SK-N-MC (cell line): ENCODE data around the gene UPF3B.

Experiments
- EZH2 ChIP-seq: fragments of 200-600 bp; sonication (generic); IDR thresholded peaks from one replicate; pipeline ENCODE4 v1.6.1; 2017; ENCODE audit warnings: antibody characterized with exemption
- POLR2AphosphoS5 ChIP-seq: IDR thresholded peaks from 2 replicates; pipeline ENCODE4 v1.6.1; 2012; ENCODE audit warnings: mild to moderate bottlenecking, low read depth, low read length, borderline replicate concordance

GRCh38 chrX:119871599-119872395, 19.0 kb upstream of the UPF3B start, which contains the start of the genes NDUFA1 and RNF113A:
- no peak for TF ChIP-seq EZH2
- TF ChIP-seq POLR2AphosphoS5: peak; percentile 82
